Fibroblast of villous mesenchyme (primary cell): ENCODE results near the gene TNFAIP8L2. TPM values are rescaled to one million over a fixed set of nuclear protein-coding genes. Genes with fewer than 3 reads are reported as not detected.

ENCODE experiments used
- DNase-seq: peaks from one replicate; pipeline ENCODE4 v3.0.0-alpha.2; 2010; ENCODE audit warnings: low read depth
- H3K4me3 ChIP-seq: 2 replicates; pipeline ENCODE4 v1.5.1; 2011; ENCODE audit warnings: low read depth, mild to moderate bottlenecking, low read length
- total RNA-seq: library from RNA; depleted of rRNA; stranded (reverse); fragments of >200 nt; gene quantifications from 2 replicates; pipeline ENCODE4 v1.2.3, GENCODE V29; 2012
- TF ChIP-seq, protein P1 (sequence below): IDR thresholded peaks from 2 replicates; pipeline ENCODE4 v1.5.1; 2012; ENCODE audit warnings: low read depth, mild to moderate bottlenecking, low read length; ENCODE audit not compliant: insufficient read depth

TNFAIP8L2 gene
- total RNA-seq, 1 donor = not detected

DNA sequence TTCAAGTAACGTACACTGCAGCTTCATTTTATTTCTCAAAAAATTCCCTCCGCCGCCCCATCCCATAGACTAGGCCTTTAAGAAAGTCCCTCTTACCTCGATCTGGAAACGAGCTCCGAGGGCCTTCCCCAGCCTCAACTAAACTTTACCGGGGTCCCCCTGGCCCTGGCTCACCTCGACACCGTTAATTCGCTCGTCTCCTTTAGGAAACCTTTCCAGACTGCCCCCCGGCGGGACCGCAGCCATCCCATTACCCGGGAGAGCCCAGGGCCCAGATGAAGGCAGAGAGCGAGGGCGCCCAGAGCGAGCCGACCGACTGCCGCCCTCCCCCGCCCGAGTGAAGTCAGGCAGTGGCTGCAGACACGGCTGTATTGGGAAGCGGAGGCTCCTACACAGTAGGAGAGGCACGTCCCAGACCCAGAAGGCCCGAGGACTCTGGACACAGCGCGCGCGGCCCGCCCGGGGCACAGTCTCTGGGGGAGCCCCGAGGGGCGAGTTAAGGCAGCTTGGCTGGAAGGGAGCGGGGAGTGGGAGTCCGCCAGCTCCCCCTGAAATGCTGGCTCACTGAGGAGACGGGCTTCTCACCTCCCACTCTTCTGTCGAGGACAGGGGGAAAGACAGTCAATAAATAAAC, 24.6 kb upstream of the TNFAIP8L2 start:
- H3K4me3 ChIP-seq = peak overlapping the region; percentile 52
- peak; percentile 31 for DNase-seq
- TF ChIP-seq, protein P1, sequence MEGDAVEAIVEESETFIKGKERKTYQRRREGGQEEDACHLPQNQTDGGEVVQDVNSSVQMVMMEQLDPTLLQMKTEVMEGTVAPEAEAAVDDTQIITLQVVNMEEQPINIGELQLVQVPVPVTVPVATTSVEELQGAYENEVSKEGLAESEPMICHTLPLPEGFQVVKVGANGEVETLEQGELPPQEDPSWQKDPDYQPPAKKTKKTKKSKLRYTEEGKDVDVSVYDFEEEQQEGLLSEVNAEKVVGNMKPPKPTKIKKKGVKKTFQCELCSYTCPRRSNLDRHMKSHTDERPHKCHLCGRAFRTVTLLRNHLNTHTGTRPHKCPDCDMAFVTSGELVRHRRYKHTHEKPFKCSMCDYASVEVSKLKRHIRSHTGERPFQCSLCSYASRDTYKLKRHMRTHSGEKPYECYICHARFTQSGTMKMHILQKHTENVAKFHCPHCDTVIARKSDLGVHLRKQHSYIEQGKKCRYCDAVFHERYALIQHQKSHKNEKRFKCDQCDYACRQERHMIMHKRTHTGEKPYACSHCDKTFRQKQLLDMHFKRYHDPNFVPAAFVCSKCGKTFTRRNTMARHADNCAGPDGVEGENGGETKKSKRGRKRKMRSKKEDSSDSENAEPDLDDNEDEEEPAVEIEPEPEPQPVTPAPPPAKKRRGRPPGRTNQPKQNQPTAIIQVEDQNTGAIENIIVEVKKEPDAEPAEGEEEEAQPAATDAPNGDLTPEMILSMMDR = no peak

DNA sequence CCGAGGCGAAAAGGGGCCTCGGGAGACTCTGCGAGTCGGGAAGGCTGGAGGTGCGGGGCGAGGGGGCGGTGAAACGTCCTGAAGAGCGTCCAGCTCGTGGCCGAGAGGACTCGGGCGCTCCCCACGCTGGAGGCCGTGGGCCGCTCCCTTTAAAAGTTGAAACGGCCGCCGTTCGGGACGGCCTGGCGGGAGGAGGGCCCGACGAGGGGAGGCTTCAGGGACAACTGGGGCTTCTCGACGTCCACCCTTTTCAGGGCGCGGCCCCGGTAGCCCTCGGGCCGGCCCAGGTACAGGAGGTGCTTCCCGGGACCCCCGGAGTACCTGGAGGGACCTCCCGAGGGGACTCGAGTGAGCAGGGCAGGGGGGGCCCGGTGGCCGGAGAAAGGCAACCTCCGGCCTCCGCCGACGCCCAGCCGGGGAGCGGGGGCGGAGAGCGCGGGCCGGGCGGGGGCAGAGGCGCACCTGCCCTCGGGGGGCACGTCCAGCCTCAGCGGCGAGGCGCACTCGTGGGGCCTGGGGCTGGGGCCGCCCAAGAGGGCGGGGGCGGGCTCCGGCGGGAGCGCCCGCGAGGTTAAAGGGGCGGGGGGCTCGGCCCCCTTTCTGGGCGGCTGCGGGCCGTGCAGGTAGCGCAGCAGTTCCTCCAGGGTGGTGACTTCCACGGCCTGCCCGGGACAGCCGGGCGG, 24.0 kb upstream of the TNFAIP8L2 start:
- H3K4me3 ChIP-seq = no peak overlapping the region
- no peak for DNase-seq
- TF ChIP-seq, protein P1 = no peak

DNA sequence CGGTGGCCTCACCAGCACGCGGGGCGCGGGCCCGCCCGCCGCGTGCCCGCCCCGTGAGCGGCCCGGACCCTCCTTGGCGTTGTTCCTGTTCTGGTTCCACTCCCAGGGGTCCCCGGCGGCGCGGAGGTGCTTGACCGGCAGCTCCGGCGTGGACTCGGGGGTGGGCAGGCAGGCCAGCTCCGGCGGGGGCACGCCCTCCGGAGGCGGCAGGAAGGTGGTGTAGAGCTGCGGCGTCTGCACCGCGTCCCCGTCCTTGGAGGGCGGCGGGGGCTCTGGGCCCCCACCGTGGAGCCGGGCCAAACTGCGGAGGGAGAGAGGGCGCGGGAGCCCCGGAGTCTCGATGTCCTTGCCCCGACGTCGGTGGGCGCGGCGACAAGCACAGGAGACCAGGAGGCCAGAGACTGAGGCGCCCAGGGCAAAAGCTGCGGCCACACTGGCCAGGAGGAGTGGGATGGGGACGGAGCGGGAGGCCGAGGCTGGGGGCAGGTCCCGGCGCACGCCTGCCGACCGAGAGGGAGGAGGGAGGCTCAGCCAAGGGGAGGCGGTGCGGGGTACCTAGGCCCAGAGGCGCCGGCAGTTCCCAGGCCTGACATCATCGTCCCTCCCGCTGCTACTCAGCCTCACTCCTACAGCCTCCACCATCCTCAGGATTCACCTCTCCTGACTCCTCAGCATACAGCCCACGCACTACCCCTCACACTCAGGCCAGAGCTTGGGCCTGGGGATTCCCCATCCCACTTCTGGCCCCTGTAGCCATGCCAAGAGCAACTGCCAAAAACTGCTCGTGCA, 23.2 kb upstream of the TNFAIP8L2 start:
- no peak for DNase-seq
- H3K4me3 ChIP-seq = no peak overlapping the region
- TF ChIP-seq, protein P1 = no peak

DNA sequence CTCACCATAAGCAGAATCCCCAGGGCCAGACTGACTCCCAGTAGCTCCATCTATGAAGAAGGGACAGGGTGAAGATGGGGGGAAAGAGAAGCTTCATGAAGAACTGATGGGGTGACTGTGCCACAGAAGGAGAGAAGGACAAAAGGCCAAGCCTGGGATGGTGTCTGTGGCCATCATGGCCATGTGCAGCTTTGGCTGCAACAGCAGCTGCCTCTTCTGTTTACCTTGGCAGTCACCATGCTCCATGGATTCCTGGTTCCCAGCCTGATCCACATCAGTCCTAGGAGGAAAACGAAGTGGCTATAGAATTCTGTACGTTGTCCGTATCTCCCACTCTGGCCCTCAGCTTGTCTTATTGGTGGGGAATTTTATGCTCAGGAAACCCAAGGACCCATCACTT, 22.1 kb upstream of the TNFAIP8L2 start:
- no peak for DNase-seq
- H3K4me3 ChIP-seq = no peak overlapping the region
- TF ChIP-seq, protein P1 = no peak

DNA sequence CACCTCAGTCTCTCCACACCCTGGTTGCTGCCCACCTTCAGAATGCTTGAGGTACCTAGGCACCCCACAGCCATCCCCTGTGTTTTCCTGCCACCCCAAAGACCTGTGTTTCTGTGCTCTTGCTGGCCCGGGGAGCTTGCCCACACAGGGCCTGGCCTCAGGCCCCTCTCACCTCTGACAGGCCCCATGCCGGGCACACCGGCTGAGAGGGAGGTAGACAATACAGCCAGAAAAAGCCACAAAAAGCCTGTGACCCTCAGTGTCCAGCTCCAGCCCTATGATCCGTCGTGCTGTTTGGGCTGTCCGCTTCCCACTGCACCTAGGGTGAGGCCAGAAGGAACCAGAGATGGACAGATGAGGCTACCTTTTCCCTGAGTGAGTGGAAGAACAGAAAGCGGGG, 21.5 kb upstream of the TNFAIP8L2 start:
- DNase-seq = no peak
- TF ChIP-seq, protein P1 = no peak
- H3K4me3 ChIP-seq = no peak overlapping the region

DNA sequence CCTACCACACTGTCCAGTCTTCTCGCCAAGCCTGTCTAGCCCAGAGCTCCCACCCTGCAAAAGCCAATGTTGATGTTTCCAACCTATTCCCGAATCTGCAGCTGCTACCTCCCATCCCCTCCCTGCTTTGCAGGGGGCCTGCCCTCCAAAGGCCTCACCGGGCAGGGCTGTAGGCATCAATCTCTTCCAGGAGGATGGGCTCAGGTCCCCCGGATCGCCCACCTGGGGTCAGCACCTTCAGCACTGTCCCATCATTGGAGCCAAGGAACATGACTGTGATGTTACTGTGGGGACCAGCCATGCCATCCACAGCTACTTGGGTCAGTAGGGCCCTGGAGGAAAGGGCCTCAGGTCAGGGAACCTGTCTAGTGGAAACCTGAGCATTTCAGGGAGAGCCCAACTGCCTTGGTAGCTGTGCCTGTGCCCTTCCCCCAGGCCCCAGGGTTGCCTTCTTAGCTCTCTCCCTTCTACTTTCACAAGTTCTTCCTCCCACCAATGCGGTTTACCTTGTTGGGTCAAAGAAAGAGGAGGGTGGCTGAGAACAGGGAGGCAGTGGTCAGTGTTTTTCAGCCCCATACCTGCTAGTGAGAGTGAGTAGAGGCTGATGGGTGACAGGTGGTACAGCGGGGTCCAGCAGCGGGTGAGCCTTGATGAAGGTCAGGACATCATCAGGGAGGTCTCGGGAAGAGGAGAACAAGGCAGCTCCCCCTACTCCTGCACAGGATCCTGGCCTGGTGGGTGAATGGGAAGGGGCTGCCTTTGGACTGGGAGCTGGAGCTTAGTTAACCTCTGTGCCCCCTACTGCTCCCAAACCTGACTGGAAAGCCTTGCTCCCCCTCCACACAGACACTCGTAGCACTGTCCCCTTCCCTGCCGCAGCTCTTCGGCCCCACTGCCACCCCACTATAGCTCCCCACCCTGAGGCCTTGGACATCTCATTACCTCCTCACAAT, 20.7 kb upstream of the TNFAIP8L2 start:
- no peak for DNase-seq
- no peak overlapping the region for H3K4me3 ChIP-seq
- TF ChIP-seq, protein P1 = no peak
